Activated T-cell treated with anti-CD3 and anti-CD28 coated beads, Interleukin-2, amount 50 U/mL, for 4 hours (primary cell): Measurements from ENCODE around the gene VSIG2. TPM values are rescaled to one million over a fixed set of nuclear protein-coding genes. Genes with fewer than 3 reads are reported as not detected.

Source experiments
- ATAC-seq, 2 donors: fragments of 200-7000 bp; cut with Tn5 transposase; one replicate each; pipeline ENCODE4 v1.10.0; 2021
- DNase-seq: peaks from one replicate; pipeline ENCODE4 v3.0.0-alpha.2; 2020
- H3K27me3 Mint-ChIP-seq: one replicate; pipeline ENCODE4 v1.8.0; 2021; ENCODE audit warnings: low read depth, mixed read lengths
- H3K36me3 Mint-ChIP-seq: one replicate; pipeline ENCODE4 v1.8.0; 2022; ENCODE audit warnings: mixed read lengths; ENCODE audit not compliant: insufficient read depth
- H3K4me1 Mint-ChIP-seq: one replicate; pipeline ENCODE4 v1.8.0; 2021; ENCODE audit warnings: low read depth, mixed read lengths
- H3K4me3 Mint-ChIP-seq: one replicate; pipeline ENCODE4 v1.8.0; 2021; ENCODE audit warnings: mild to moderate bottlenecking, moderate library complexity, mixed read lengths
- H3K9me3 Mint-ChIP-seq: one replicate; pipeline ENCODE4 v1.8.0; 2021; ENCODE audit warnings: mixed read lengths
- total RNA-seq, 3 donors: library from RNA; stranded (reverse); gene quantifications; one replicate each; pipeline ENCODE4 v1.2.1, GENCODE V29; 2021

Gene VSIG2
- total RNA-seq, 3 donors from 2014 or later = not detected

DNA sequence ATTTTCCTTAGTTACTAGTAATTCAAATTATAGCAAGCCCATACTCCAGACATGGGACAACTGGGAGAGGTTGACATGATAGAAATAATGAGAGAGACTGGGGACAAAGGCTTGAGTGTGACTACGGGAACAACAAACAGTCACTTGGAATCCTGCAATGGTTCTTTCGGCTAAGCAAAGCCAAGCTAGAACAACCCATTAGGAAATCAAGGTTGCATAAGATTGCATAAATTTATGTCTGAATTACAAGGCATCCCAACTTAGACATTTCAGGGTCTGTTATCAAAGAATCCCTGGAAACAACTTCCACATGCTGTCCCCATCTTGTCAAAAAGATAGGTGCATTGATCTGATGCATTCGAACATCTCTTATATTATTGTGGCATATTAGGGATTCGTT is 22.5 kb downstream of the VSIG2 start:
- Mint-ChIP-seq H3K36me3 (no peaks in the 10 kb centered on the region), H3K4me3 (no peak overlapping the region), H3K9me3 (no peaks in the 10 kb centered on the region), H3K4me1 (peaks cover 6% of the 10 kb centered on the region), H3K27me3 (peaks cover 6% of the 10 kb centered on the region)
- no peak for DNase-seq
- ATAC-seq = no peak

DNA sequence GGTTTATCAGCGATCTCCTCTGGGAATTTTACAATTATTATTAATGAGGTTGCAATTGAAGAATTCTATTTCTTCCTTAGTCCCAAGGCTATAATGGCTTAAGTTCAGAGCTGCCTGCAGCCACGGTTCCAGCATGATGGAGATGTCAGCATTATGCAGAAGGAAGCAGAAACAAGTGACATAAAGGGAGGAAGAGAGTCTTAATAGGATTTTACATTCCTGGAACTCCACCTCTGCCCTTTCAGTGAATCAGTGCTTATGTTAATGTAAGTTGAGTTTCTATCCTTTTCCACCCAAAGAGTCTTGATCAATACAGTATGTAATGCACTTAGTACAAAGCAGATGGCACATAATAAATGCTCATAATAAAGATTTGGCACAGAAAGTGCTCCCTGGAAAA is 23.9 kb downstream of the VSIG2 start:
- Mint-ChIP-seq H3K9me3 (no peaks in the 10 kb centered on the region), H3K27me3 (peaks cover 8% of the 10 kb centered on the region), H3K36me3 (no peaks in the 10 kb centered on the region), H3K4me1 (peaks cover 6% of the 10 kb centered on the region), H3K4me3 (no peak overlapping the region)
- DNase-seq (no peak), ATAC-seq (no peak)

DNA sequence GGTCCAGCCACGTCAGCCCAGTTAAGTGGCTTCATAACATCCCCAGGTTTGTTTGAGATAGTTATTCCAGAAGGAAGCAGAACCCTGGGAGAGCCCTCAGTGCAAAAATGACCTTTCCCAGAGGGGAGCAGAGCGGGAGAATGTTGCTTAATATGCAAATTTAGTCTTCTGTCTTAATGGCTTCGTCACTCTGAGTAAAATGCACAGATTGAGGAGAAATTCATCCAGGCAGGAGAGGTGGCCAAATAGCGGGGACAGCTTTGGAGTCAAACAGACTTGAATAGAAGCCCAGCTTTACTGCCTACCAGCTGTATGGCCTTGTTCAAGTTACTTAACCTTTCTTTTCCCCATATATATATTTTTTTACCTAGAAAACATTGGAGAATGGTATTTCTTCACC is 24.6 kb downstream of the VSIG2 start:
- ATAC-seq (no peak), DNase-seq (no peak)
- Mint-ChIP-seq H3K4me1 (peaks cover 6% of the 10 kb centered on the region), H3K9me3 (no peaks in the 10 kb centered on the region), H3K4me3 (no peak overlapping the region), H3K27me3 (peaks cover 8% of the 10 kb centered on the region), H3K36me3 (no peaks in the 10 kb centered on the region)

DNA sequence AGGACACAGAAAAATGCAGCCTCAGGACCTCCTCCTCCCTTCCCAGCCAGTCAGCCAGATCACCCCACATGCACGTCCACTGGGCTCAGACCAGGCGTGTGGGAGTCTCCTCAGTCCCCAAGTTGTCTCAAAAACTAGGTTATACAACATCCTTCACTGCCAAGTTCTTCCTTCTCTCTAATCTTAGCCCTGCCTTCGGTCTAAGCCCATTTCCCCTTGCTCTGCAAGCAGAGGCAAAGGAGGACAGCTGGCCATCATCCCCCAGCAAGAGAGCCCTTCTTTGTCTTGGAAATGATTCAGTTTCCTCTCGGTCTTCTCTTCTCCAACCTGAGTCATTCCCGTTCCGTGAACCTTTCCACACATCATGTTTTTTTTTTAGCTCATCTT is 26.3 kb downstream of the VSIG2 start:
- ATAC-seq (no peak), DNase-seq (no peak)
- Mint-ChIP-seq H3K36me3 (no peaks in the 10 kb centered on the region), H3K4me1 (peaks cover 12% of the 10 kb centered on the region), H3K27me3 (peaks cover 11% of the 10 kb centered on the region), H3K4me3 (no peak overlapping the region), H3K9me3 (no peaks in the 10 kb centered on the region)

DNA sequence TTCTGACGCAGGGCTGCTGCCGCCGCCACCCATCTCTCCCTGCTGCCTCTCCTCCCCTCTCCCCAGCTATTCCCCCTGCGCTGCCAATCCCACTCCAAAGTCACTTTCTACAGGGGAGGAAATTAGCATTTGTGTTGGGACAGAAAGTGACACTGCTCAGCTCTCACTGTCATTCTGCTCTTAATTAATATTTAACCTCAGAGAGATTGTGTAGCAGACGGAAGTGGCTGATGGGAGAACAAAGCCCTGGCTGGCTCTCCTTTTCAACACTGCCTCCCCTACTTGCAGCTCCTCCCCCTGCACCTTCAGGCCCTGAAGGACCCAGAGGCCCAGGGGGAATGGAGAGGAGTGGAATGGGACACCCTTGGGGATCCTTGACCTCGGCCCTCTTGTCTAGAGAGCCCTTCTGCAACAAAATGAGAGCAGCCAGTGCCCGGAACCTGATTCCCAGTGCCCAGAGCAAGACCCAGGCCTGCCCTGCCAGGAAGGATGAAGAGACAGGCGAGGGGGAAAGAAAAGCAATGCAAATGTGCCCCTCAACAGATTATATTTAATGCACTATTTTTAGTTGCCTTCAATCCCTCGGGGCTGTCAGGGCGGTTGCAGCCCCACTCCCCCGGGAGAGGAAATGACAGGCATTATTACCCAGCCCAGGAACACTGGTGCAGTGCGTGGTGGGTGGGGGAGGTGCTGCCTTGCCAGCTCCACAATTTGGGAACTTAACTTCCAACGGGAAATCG is 26.9 kb downstream of the VSIG2 start:
- DNase-seq (no peak), ATAC-seq (no peak)
- Mint-ChIP-seq H3K4me3 (no peak overlapping the region), H3K4me1 (peaks cover 12% of the 10 kb centered on the region), H3K36me3 (no peaks in the 10 kb centered on the region), H3K27me3 (peaks cover 11% of the 10 kb centered on the region), H3K9me3 (no peaks in the 10 kb centered on the region)

DNA sequence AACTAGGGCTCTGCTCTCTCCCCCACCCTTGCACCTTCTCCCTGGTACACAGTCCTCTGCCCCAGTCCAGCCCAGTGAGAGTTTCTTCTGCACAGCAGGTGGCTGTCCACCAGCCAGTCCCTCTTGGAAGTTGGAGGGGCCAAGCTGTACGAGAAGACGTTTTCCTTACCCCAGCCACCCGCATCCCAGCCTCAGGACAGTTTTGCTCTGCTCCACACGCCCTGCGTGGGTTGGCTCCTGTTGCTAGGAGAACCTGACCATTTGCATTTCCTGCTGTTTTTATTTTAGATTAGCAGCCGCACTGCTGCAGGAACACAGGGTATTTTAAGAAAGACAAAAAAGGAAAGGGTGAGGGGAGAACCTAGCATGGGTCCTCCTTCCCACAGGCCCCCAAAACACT is 29.9 kb downstream of the VSIG2 start:
- no peaks in the 10 kb centered on the region for H3K36me3 Mint-ChIP-seq
- no peaks in the 10 kb centered on the region for H3K9me3 Mint-ChIP-seq
- peaks cover 22% of the 10 kb centered on the region for H3K4me1 Mint-ChIP-seq
- DNase-seq = no peak
- no peak overlapping the region for H3K4me3 Mint-ChIP-seq
- H3K27me3 Mint-ChIP-seq = peaks cover 23% of the 10 kb centered on the region
- no peak for ATAC-seq

DNA sequence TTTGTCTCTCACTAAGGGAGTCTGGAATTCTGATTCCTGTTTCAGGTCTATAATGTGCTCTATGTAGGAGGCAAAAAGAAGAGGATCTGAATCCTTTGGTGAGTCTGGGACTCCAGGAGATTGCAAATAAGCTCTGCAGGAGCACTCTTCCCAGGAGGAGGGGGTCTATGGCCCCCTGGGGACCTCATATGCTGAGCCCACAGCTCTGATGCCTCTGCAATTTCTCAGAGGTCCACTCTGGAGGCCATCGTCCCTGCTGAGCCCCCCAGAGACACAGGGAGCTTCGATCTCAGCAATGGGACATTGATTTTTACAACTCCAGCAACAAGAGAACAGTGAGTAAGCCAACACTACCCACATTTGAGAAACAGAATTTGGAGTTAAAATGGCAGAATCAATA is 32.5 kb downstream of the VSIG2 start:
- ATAC-seq (no peak), DNase-seq (no peak)
- Mint-ChIP-seq H3K4me1 (peaks cover 16% of the 10 kb centered on the region), H3K9me3 (no peaks in the 10 kb centered on the region), H3K36me3 (peaks cover 1% of the 10 kb centered on the region), H3K4me3 (no peak overlapping the region), H3K27me3 (peaks cover 32% of the 10 kb centered on the region)

DNA sequence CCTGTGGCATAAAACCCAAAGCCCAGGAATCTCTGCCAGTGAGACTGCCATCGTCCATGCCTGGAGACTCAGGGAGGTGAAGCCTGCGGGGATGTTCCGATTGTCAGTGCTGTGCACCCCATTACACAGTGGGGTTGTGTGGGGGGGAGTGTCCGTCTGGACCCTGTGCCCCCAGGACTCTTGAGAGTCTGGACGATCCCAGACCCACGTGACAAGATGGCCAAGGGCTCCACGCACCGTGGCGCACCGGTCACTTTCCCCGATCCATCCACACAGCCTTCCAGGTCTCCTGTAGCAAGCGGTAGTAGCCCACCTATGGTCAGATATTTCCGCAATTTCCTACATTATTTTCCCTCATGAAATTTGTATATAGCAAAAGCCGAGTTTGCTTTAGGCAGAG is 33.3 kb downstream of the VSIG2 start:
- Mint-ChIP-seq H3K27me3 (peaks cover 38% of the 10 kb centered on the region), H3K4me1 (peaks cover 16% of the 10 kb centered on the region), H3K36me3 (peaks cover 3% of the 10 kb centered on the region), H3K4me3 (no peak overlapping the region), H3K9me3 (no peaks in the 10 kb centered on the region)
- ATAC-seq = no peak
- DNase-seq = no peak

DNA sequence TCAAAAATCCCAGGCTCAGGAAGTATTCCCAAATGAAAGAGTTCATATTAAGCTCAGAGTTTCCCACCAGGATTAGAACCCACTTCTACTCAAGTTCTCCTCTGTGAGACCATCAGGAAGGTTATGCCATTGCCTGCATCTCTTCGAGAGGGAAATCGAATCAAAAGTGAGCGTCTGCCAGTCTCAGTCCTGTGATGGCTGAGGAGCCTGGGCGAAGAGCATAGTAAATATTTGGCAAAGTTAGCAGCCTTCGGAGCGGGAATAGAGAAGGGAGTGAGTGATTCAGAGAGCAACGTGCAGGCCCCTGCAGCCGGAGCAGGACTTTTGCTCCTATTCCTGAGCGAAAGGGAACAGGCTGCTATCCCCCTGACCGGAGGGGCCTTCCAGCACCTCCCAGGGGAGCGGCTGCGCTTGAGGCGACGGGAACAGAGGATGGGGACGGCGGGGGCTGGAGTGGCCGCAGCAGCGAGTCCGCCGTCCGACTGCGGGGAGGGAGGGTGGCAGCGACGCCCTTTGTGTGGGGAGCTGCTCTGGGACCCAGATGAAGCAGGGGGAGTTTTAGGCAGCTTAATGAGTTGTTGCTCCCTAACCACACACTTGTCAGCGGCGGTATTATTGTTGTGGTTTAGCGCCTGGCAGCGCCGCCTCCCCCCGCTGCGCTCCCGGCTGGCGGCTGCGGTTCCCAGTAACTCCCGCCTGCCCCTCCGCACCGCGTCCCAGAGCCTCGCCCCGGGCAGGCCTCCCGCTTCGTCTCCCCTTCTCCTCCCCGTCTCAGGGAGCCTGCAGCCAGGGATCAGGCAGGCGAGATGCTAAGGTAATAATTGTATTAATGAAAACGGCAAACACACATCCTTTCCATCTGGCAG is 34.0 kb downstream of the VSIG2 start:
- ATAC-seq (peak; percentile 83 to 86), DNase-seq (no peak)
- H3K4me1 Mint-ChIP-seq = peaks cover 16% of the 10 kb centered on the region
- peaks cover 3% of the 10 kb centered on the region for H3K36me3 Mint-ChIP-seq
- peak overlapping the region; percentile 74 for H3K4me3 Mint-ChIP-seq
- peaks cover 45% of the 10 kb centered on the region for H3K27me3 Mint-ChIP-seq
- no peaks in the 10 kb centered on the region for H3K9me3 Mint-ChIP-seq

DNA sequence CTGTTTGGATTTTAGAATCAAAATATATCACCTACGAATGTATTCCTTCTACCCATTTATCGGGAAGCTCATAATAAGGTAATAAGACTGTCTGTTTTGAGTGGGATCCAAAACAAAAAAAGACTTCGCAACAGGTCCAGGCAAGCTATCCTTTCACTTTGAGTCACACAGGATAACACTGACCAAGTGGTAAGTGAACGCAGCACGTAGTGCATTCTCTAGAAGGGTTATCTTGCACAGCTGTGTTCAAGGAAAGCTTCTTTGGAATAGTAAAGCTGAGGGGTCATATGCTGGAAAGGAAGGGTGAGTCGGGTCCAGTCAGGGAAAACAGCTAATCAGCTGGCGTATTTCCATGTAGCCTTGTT is 34.7 kb downstream of the VSIG2 start:
- Mint-ChIP-seq H3K27me3 (peaks cover 46% of the 10 kb centered on the region), H3K36me3 (peaks cover 3% of the 10 kb centered on the region)

DNA sequence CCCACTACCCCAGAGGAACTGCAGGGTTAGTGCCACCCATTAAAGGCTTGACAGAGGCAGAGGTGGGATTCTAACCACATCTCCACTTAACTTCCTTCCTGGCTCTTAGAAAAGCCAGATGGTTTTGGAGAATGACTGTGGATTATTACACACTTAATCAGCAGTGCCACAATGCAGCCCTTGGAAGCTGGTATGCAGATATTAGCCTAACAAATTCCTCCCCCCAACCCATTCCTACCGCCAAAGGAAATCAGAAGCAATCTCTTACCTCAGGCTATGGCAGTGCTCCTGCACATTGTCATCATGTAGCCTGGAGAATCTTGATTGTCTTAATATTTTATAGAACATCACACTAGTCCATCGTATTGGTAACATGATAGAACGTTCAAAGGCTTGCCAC is 35.5 kb downstream of the VSIG2 start:
- H3K36me3 Mint-ChIP-seq = peaks cover 3% of the 10 kb centered on the region
- no peaks in the 10 kb centered on the region for H3K9me3 Mint-ChIP-seq
- H3K4me3 Mint-ChIP-seq = no peak overlapping the region
- ATAC-seq (no peak), DNase-seq (no peak)
- H3K27me3 Mint-ChIP-seq = peaks cover 44% of the 10 kb centered on the region
- H3K4me1 Mint-ChIP-seq = peaks cover 11% of the 10 kb centered on the region

More for the DNA sequence above, 34.7 kb downstream of the VSIG2 start:
- DNase-seq = no peak
- Mint-ChIP-seq H3K9me3 (no peaks in the 10 kb centered on the region), H3K4me1 (peaks cover 16% of the 10 kb centered on the region), H3K4me3 (peak overlapping the region; percentile 74)
- no peak for ATAC-seq

DNA sequence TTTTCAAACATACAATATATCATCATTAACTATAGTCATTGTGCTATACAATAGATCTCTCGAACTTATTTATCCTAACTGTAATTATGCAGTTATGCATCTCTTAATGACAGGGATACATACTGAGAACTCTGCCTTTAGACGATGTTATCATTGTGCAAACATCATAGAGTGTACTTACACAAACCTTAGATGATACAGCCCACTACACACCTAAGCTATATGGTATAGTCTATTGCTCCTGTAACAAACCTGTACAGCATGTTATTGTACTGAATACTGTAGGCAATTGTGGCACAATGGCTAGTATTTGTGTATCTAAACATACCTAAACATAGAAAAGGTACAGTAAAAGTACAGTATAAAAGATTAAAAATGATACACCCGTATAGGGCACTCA is 39.7 kb downstream of the VSIG2 start:
- Mint-ChIP-seq H3K27me3 (peaks cover 32% of the 10 kb centered on the region), H3K4me3 (no peak overlapping the region), H3K9me3 (peaks cover 7% of the 10 kb centered on the region), H3K36me3 (peaks cover 7% of the 10 kb centered on the region), H3K4me1 (peaks cover 1% of the 10 kb centered on the region)
- DNase-seq = no peak
- no peak for ATAC-seq

DNA sequence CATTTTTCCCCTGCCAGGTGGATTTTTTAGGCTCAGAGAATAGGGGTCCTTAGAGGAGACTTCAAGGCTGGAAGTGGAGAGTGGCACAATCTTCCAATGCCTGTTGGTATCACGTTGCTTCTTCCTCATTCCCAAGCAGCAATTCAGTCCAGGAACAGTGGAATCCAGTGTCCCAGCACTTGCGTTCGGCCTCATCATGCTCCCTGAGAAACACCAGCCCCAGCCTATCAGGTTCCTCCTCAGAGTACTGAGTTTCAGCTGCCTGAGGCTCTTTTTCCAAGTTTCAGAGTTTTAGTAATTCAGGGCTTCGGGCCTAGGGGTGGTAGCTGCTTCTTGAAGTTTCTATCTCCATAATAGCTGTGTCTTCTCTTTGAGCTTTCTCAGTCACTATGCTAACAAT is 44.2 kb downstream of the VSIG2 start:
- Mint-ChIP-seq H3K4me1 (no peaks in the 10 kb centered on the region), H3K9me3 (peaks cover 11% of the 10 kb centered on the region), H3K36me3 (peaks cover 6% of the 10 kb centered on the region), H3K27me3 (peaks cover 5% of the 10 kb centered on the region), H3K4me3 (no peak overlapping the region)
- DNase-seq = no peak
- no peak for ATAC-seq

DNA sequence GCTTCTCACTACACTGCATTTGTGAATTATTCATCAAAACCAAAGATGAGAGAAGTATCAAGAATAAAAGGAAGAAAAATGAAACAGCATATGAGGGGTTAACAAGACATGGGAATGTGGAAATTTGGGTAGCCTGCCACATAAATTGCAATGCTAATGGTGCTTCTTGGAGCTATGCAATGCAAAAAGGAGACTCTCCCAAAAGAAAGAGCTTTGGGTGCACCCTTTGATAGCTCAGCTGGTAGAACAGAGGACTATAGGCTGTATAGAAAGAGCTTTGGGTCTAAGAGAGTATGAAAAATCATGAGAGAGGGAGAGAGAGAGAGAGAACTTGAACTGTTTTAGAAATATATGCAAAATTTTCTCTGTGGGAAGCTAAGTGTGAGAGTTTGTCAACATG is 52.0 kb downstream of the VSIG2 start:
- peaks cover 3% of the 10 kb centered on the region for H3K27me3 Mint-ChIP-seq
- DNase-seq = no peak
- H3K36me3 Mint-ChIP-seq = no peaks in the 10 kb centered on the region
- peaks cover 7% of the 10 kb centered on the region for H3K9me3 Mint-ChIP-seq
- H3K4me3 Mint-ChIP-seq = no peak overlapping the region
- ATAC-seq = no peak
- H3K4me1 Mint-ChIP-seq = no peaks in the 10 kb centered on the region

DNA sequence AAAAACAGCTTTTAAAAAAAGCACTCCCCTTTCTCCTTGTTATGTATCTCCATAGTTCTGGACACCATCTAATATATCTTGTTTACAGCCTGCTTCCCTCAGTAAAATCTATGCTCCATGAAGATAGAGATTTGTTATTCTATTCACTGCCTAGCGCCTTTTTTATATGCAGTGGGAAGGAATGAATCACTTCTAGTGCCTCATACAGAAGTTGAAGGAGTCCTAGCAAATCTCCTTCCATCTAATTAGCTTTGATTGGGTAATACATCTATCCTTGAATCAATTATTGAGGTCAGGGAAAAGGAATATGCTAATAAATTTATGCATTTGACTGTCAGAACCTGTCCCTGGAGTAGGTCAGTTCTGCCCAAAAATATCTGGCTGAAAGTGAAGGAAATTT is 52.5 kb downstream of the VSIG2 start:
- peaks cover 3% of the 10 kb centered on the region for H3K27me3 Mint-ChIP-seq
- H3K4me3 Mint-ChIP-seq = no peak overlapping the region
- H3K36me3 Mint-ChIP-seq = no peaks in the 10 kb centered on the region
- ATAC-seq = no peak
- DNase-seq = no peak
- peaks cover 7% of the 10 kb centered on the region for H3K9me3 Mint-ChIP-seq
- no peaks in the 10 kb centered on the region for H3K4me1 Mint-ChIP-seq
